Activated naive CD4-positive, alpha-beta T cell treated with anti-CD3 and anti-CD28 coated beads for 36 hours (primary cell): ENCODE measurements around the gene AUP1. TPM values are rescaled to one million over a fixed set of nuclear protein-coding genes. Genes with fewer than 3 reads are reported as not detected.
A peak's percentile ranks its signal among the peaks of the same experiment; 100 is the strongest.

ENCODE experiments used
- CTCF ChIA-PET: fragments of 350-600 bp; sonication (Branson Sonifier 250); formaldehyde crosslinking; loops from one replicate; lab custom pipeline; 2021; ENCODE audit warnings: antibody characterized with exemption; lab: Charles Lee
- DNase-seq: peaks from one replicate; pipeline ENCODE4 v3.0.0-alpha.2; 2020
- H3K27ac Mint-ChIP-seq: one replicate; pipeline ENCODE4 v1.8.0; 2021; ENCODE audit warnings: mild to moderate bottlenecking, mixed read lengths
- H3K27me3 Mint-ChIP-seq: one replicate; pipeline ENCODE4 v1.8.0; 2021; ENCODE audit warnings: low read depth, mixed read lengths
- H3K36me3 Mint-ChIP-seq: one replicate; pipeline ENCODE4 v1.8.0; 2021; ENCODE audit warnings: low read depth, mixed read lengths
- H3K4me1 Mint-ChIP-seq: one replicate; pipeline ENCODE4 v1.8.0; 2021; ENCODE audit warnings: low read depth, mixed read lengths
- H3K4me3 Mint-ChIP-seq: one replicate; pipeline ENCODE4 v1.8.0; 2021; ENCODE audit warnings: mild to moderate bottlenecking, moderate library complexity, mixed read lengths
- H3K9me3 Mint-ChIP-seq: one replicate; pipeline ENCODE4 v1.8.0; 2021; ENCODE audit warnings: mixed read lengths
- intact Hi-C: fragments of 100-400 bp; cut with micrococcal nuclease; formaldehyde crosslinking; loops from one replicate; pipeline ENCODE4 v1.15.1; 2023
- total RNA-seq, 2 experiments: library from RNA; stranded (reverse); gene quantifications; one replicate each; pipeline ENCODE4 v1.2.3, GENCODE V29; 2021

The AUP1 gene
- 10 to 100 TPM; 77.4 to 78.5 TPM for total RNA-seq

DNA sequence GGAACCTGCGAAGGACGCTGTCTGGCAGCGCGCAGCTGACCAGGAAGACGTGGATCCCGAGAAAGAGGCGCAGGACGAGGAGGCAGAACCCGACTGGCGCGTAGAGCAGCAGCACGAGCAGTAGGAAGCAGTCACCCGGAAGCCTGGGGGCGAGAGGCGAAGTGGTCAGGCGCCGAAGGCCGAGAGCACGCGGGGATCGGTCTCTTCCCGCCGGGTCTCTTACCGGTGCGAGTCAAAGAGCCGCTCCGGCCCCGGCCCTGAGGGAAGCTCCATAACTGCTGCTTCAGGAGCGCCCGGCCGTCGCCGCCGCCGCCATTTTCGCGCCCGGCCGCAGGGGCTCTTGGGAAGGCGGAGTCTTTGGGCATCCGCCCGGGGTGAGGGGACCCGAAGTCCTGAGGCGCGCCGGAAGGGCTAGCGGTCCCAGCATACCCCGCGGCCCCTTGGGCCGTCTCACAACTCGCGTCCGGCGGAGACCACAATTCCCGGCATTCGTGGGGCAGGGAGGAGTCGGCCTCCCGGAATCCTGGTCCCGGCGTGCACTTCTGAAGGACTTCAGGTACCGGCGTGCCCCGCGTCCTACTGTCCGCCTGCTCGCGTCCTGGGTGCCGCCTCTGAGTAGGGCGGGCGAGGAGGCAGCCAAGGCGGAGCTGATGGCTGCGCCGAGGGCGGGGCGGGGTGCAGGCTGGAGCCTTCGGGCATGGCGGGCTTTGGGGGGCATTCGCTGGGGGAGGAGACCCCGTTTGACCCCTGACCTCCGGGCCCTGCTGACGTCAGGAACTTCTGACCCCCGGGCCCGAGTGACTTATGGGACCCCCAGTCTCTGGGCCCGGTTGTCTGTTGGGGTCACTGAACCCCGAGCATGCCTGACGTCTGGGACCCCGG lies at the start of gene AUP1, which contains the start of gene HTRA2:
AUP1 (minus strand) TSS at position 350 of the 882 bp plus-strand sequence; CDS start at position 273, 77 bp downstream.
HTRA2 (plus strand) TSS at position 577 of the 882 bp plus-strand sequence; CDS start at position 651, 74 bp downstream.
- Mint-ChIP-seq H3K4me3 (peak within 1 kb of the TSS; percentile 98), H3K27me3 (no peaks in the 10 kb centered on the region), H3K4me1 (peaks cover 40% of the 10 kb centered on the region), H3K36me3 (peaks cover 48% of the 10 kb centered on the region), H3K27ac (peak within 1 kb of the TSS; percentile 91), H3K9me3 (no peaks in the 10 kb centered on the region)
- CTCF ChIA-PET = interaction anchor here (0.9 to 4.4 kb wide), 10 partner anchors 9 to 60 kb away, joined by 3 to 39 read pairs (median 4); partner anchors contain the start of genes CCDC142 and TTC31
- intact Hi-C loops = loop anchor here (1.0 to 10.0 kb wide), 14 partner anchors 13 to 705 kb away; partner anchors contain the start of genes C2orf81, DOK1, HK2 and INO80B
- DNase-seq = peak; percentile 96

DNA sequence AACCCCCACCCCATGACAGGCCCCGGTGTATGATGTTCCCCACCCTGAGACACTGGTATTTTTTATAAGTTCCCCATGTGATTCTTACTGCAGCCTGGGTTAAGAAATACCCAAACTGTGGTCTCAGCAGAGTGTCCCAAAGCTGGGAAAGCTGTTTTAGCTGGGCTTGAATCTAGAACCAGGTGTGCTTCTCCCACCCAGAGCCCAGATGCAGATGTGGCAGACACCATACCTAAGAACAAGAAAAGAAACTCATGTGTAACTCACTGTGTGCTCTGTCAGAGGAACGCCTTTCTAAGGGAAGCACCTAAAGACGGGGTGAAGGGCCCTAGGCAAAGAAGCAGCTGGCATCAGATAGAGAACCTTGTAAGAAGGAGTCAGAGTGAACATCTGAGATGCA lies 48.9 kb upstream of the AUP1 start:
- CTCF ChIA-PET = no interaction called here
- H3K27me3 Mint-ChIP-seq = peaks cover 2% of the 10 kb centered on the region
- H3K4me3 Mint-ChIP-seq = no peak overlapping the region
- H3K4me1 Mint-ChIP-seq = peaks cover 25% of the 10 kb centered on the region
- no peak for DNase-seq
- no peak overlapping the region for H3K27ac Mint-ChIP-seq
- H3K9me3 Mint-ChIP-seq = no peaks in the 10 kb centered on the region
- no peaks in the 10 kb centered on the region for H3K36me3 Mint-ChIP-seq
- intact Hi-C loops = no loop called here

- DNase-seq = peak; percentile 33
- no peaks in the 10 kb centered on the region for H3K27me3 Mint-ChIP-seq
- H3K4me3 Mint-ChIP-seq = no peak overlapping the region
- CTCF ChIA-PET = interaction anchor here (0.8 to 12.8 kb wide), 3 partner anchors 8 to 137 kb away, joined by 3 to 144 read pairs (median 5); no protein-coding TSS in a partner anchor
- intact Hi-C loops = no loop called here
- peaks cover 22% of the 10 kb centered on the region for H3K4me1 Mint-ChIP-seq
- no peak overlapping the region for H3K27ac Mint-ChIP-seq
- no peaks in the 10 kb centered on the region for H3K9me3 Mint-ChIP-seq
- H3K36me3 Mint-ChIP-seq = no peaks in the 10 kb centered on the region
Measured at GRCh38 chr2:74577448-74577847, 47.9 kb upstream of the AUP1 start.

- no peaks in the 10 kb centered on the region for H3K27me3 Mint-ChIP-seq
- H3K27ac Mint-ChIP-seq = no peak overlapping the region
- H3K36me3 Mint-ChIP-seq = no peaks in the 10 kb centered on the region
- DNase-seq = no peak
- intact Hi-C loops = no loop called here
- no peaks in the 10 kb centered on the region for H3K9me3 Mint-ChIP-seq
- CTCF ChIA-PET = interaction anchor here (0.8 to 12.8 kb wide), 4 partner anchors 9 to 138 kb away, joined by 3 to 144 read pairs (median 4); no protein-coding TSS in a partner anchor
- H3K4me1 Mint-ChIP-seq = peaks cover 28% of the 10 kb centered on the region
- no peak overlapping the region for H3K4me3 Mint-ChIP-seq
Measured at GRCh38 chr2:74576863-74577229, 47.3 kb upstream of the AUP1 start.

GRCh38 chr2:74576211-74576862 lies 46.8 kb upstream of the AUP1 start:
- Mint-ChIP-seq H3K9me3 (no peaks in the 10 kb centered on the region), H3K27me3 (no peaks in the 10 kb centered on the region), H3K27ac (no peak overlapping the region), H3K4me3 (no peak overlapping the region), H3K4me1 (peaks cover 28% of the 10 kb centered on the region), H3K36me3 (no peaks in the 10 kb centered on the region)
- CTCF ChIA-PET = interaction anchor here (1.4 to 12.8 kb wide), 3 partner anchors 9 to 44 kb away, joined by 4 to 144 read pairs (median 5); no protein-coding TSS in a partner anchor
- intact Hi-C loops = no loop called here
- DNase-seq = no peak

GRCh38 chr2:74575320-74575719 lies 45.8 kb upstream of the AUP1 start:
- no peak for DNase-seq
- intact Hi-C loops = no loop called here
- no peaks in the 10 kb centered on the region for H3K27me3 Mint-ChIP-seq
- no peaks in the 10 kb centered on the region for H3K9me3 Mint-ChIP-seq
- CTCF ChIA-PET = interaction anchor here (1.0 to 12.8 kb wide), 4 partner anchors 11 to 93 kb away, joined by 4 to 144 read pairs (median 6); partner anchors contain the start of genes CCDC142 and TTC31
- no peak overlapping the region for H3K4me3 Mint-ChIP-seq
- peaks cover 28% of the 10 kb centered on the region for H3K4me1 Mint-ChIP-seq
- no peaks in the 10 kb centered on the region for H3K36me3 Mint-ChIP-seq
- H3K27ac Mint-ChIP-seq = no peak overlapping the region

GRCh38 chr2:74573747-74574562 lies 44.4 kb upstream of the AUP1 start:
- Mint-ChIP-seq H3K36me3 (no peaks in the 10 kb centered on the region), H3K4me1 (peaks cover 34% of the 10 kb centered on the region), H3K27me3 (no peaks in the 10 kb centered on the region), H3K4me3 (peak overlapping the region; percentile 38), H3K27ac (peak overlapping the region; percentile 68), H3K9me3 (no peaks in the 10 kb centered on the region)
- peak; percentile 52 for DNase-seq
- intact Hi-C loops = loop anchor here (1.0 kb wide), 1 partner anchor 8 kb away; no protein-coding TSS in a partner anchor
- CTCF ChIA-PET = interaction anchor here (0.7 to 12.8 kb wide), 3 partner anchors 12 to 18 kb away, joined by 3 to 144 read pairs (median 3); no protein-coding TSS in a partner anchor

DNA sequence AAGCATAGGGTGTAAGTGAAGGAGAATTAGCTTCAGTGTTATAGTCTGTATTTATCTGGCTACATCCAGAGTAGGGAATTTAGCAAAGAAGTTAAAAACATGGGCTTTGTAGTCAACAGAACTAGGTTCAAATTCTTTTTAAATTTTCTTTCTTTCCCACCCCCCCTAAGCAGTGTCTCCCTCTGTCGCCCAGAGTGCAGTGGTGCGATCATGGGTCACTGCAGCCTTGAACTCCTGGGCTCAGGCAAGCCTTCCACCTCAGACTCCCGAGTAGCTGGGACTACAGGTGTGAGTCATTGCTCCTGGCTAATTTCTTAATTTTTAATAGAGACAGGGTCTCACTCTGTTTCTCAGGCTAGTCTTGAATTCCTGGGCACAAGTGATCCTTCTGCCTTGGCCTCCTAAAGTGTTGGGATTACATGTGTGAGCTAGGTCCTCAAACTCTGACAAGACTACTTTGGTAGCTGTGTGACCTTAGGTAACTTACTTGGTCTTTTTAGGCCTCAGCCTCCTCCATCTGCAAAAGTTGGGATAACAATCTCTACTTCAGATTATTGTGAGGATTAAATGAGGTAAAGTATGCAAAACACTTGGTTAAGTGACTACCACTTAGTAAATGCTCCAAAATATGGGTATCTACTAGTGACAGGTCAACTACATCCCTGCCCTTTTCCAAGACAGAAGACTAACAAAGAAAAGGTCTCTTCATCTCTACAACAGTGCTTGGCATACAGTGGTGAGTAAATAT lies 42.8 kb upstream of the AUP1 start:
- Mint-ChIP-seq H3K4me3 (no peak overlapping the region), H3K36me3 (no peaks in the 10 kb centered on the region), H3K27ac (no peak overlapping the region), H3K27me3 (no peaks in the 10 kb centered on the region), H3K4me1 (peaks cover 38% of the 10 kb centered on the region), H3K9me3 (no peaks in the 10 kb centered on the region)
- DNase-seq = no peak
- CTCF ChIA-PET = interaction anchor here (0.7 to 12.8 kb wide), 3 partner anchors 14 to 56 kb away, joined by 3 to 144 read pairs (median 3); no protein-coding TSS in a partner anchor
- intact Hi-C loops = no loop called here

DNA sequence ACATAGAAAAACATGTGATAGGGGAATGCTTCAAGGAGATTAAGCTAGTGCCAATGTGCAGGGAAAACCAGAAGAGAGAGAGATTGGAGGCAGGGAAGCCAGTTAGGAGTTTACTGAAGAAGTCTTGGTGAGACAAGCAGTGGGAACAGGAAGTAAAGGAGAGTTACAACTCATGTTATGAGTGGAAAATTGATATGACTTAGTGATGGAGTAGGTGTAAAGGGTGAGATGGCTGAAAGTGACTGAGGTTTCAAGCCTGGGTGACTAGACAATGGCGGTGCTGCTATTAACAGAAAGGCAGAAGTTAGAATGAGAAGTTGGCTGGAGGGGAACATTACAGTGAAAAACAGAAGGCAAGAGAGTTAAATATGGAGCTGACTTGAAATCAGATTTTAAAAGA lies 41.6 kb upstream of the AUP1 start:
- Mint-ChIP-seq H3K27ac (no peak overlapping the region), H3K36me3 (no peaks in the 10 kb centered on the region), H3K27me3 (no peaks in the 10 kb centered on the region), H3K9me3 (no peaks in the 10 kb centered on the region), H3K4me3 (no peak overlapping the region), H3K4me1 (peaks cover 45% of the 10 kb centered on the region)
- intact Hi-C loops = loop anchor here (1.0 kb wide), 2 partner anchors 13 to 88 kb away; partner anchors contain the start of gene TTC31
- peak; percentile 53 for DNase-seq
- CTCF ChIA-PET = interaction anchor here (0.7 to 12.8 kb wide), 2 partner anchors 15 to 30 kb away, joined by 3 to 144 read pairs; no protein-coding TSS in a partner anchor

DNA sequence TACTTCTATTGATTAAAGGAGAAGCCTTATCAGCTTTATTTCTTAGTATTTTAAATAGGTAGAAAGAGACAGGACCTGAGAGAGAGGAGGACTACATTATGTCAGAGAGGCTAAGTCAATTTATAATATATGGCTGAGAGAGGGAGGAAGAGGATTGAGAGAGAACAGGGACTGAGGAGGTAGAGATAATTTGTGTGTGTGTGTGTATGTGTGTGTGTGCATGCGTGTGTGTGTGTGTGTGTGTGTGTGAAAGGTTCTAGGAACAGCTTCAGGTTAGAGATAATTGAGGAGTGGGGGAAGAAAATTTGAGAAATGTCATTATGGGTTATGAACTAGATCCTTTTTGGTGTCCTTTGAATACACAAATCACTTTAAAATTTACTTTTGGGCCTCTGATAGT lies 40.2 kb upstream of the AUP1 start:
- CTCF ChIA-PET = interaction anchor here (0.6 to 12.8 kb wide), 2 partner anchors 16 to 145 kb away, joined by 3 to 144 read pairs; no protein-coding TSS in a partner anchor
- Mint-ChIP-seq H3K36me3 (no peaks in the 10 kb centered on the region), H3K4me1 (peaks cover 50% of the 10 kb centered on the region), H3K9me3 (no peaks in the 10 kb centered on the region), H3K27me3 (no peaks in the 10 kb centered on the region), H3K27ac (no peak overlapping the region), H3K4me3 (no peak overlapping the region)
- intact Hi-C loops = loop anchor here (5.0 kb wide), 1 partner anchor 278 kb away; no protein-coding TSS in a partner anchor
- DNase-seq = no peak
